MM.1S (cell line): ENCODE data around the gene EHF.

Experiments
- DNase-seq: peaks from one replicate; pipeline ENCODE4 v3.0.0-alpha.2; 2015
- H2AFZ ChIP-seq: fragments of 300-600 bp; sonication (generic); 2 replicates; pipeline ENCODE4 v1.6.0; 2016; ENCODE audit warnings: antibody characterized with exemption, low read length
- H3F3A ChIP-seq: fragments of 300-600 bp; sonication (generic); 2 replicates; pipeline ENCODE4 v1.6.1; 2016; ENCODE audit warnings: mild to moderate bottlenecking, antibody characterized with exemption, low read length, moderate library complexity, mixed read lengths; ENCODE audit not compliant: insufficient read depth
- H3K27ac ChIP-seq: fragments of 300-600 bp; sonication (generic); 2 replicates; pipeline ENCODE4 v1.5.1; 2016; ENCODE audit warnings: mild to moderate bottlenecking, low read length
- H3K27me3 ChIP-seq: fragments of 300-600 bp; sonication (generic); replicated peaks from 2 replicates; pipeline ENCODE4 v1.6.0; 2016; ENCODE audit warnings: low read length; ENCODE audit not compliant: insufficient read depth
- H3K36me3 ChIP-seq: fragments of 300-600 bp; sonication (generic); replicated peaks from 2 replicates; pipeline ENCODE4 v1.6.1; 2016; ENCODE audit warnings: mild to moderate bottlenecking, low read length, mixed read lengths; ENCODE audit not compliant: insufficient read depth
- H3K4me1 ChIP-seq: fragments of 300-600 bp; sonication (generic); 2 replicates; pipeline ENCODE4 v1.6.1; 2016; ENCODE audit warnings: low read length, mixed read lengths
- H3K4me2 ChIP-seq: fragments of 300-600 bp; sonication (generic); 2 replicates; pipeline ENCODE4 v1.6.0; 2016; ENCODE audit warnings: low read depth, low read length
- H3K4me3 ChIP-seq: fragments of 300-600 bp; sonication (generic); 2 replicates; pipeline ENCODE4 v1.5.1; 2016; ENCODE audit warnings: low read length, mixed read lengths
- H3K79me2 ChIP-seq: fragments of 300-600 bp; sonication (generic); 2 replicates; pipeline ENCODE4 v1.6.1; 2016; ENCODE audit warnings: mixed run types, low read length, mixed read lengths
- H3K9ac ChIP-seq: fragments of 300-600 bp; sonication (generic); 2 replicates; pipeline ENCODE4 v1.6.1; 2016; ENCODE audit warnings: low read length, mixed read lengths
- H3K9me2 ChIP-seq: fragments of 300-600 bp; sonication (generic); replicated peaks from 2 replicates; pipeline ENCODE4 v1.6.1; 2016; ENCODE audit warnings: mild to moderate bottlenecking, low read length, mixed read lengths; ENCODE audit not compliant: insufficient read depth
- H3K9me3 ChIP-seq: fragments of 300-600 bp; sonication (generic); replicated peaks from 2 replicates; pipeline ENCODE4 v1.6.1; 2016; ENCODE audit warnings: mild to moderate bottlenecking, low read length, mixed read lengths; ENCODE audit not compliant: insufficient read depth
- H4K20me1 ChIP-seq: fragments of 300-600 bp; sonication (generic); 2 replicates; pipeline ENCODE4 v1.6.1; 2016; ENCODE audit warnings: mild to moderate bottlenecking, low read length, moderate library complexity, mixed read lengths; ENCODE audit not compliant: insufficient read depth
- CTCF ChIP-seq: fragments of 300-600 bp; sonication (generic); IDR thresholded peaks from 2 replicates; pipeline ENCODE4 v1.5.1; 2016; ENCODE audit warnings: antibody characterized with exemption, low read length, mixed read lengths
- EZH2 ChIP-seq: fragments of 300-600 bp; sonication (generic); optimal IDR thresholded peaks from 2 replicates; pipeline ENCODE3; 2017; ENCODE audit warnings: low read depth, mild to moderate bottlenecking, antibody characterized with exemption, low read length, mixed read lengths
- EZH2phosphoT487 ChIP-seq: fragments of 300-600 bp; sonication (generic); IDR thresholded peaks from 2 replicates; pipeline ENCODE4 v1.6.1; 2018; ENCODE audit warnings: antibody characterized with exemption, low read length

Gene EHF

DNA sequence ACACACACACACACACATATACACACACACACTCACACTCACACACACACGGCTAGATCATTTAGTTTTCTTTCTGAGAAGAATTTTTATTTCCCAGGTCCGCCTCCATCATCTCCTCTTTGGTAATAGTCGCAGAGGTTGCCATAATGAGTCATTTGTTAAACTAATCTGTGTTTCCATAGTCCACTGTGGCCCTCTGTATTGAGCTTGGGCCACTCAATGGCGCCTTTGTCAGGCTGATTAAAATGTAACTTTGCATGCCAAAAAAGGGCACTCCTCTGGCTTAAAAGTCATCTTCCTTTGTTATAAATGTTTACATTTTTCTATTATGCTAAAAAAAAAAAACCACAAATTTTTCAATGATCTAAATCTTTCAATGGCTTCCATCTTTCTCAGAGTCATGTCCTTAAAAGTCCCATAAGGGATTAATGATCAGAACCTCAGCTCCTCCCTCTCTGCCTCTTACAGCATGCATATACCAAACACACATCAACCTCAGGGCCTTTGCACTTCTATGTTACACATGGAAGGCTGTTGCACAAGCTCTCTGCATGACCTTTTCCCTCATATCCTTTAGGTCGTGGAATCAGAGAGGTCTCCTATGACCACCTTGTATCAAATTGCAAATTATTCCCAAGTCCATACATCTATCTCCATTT is 35.3 kb downstream of the EHF start:
- H3F3A ChIP-seq, result no peaks in the 10 kb centered on the region
- H4K20me1 ChIP-seq, result no peaks in the 10 kb centered on the region
- no peak overlapping the region for H3K4me2 ChIP-seq
- H3K9ac ChIP-seq, result no peak overlapping the region
- H2AFZ ChIP-seq, result no peak overlapping the region
- no peaks in the 10 kb centered on the region for H3K9me2 ChIP-seq
- no peaks in the 10 kb centered on the region for H3K9me3 ChIP-seq
- H3K79me2 ChIP-seq, result no peaks in the 10 kb centered on the region
- no peaks in the 10 kb centered on the region for H3K36me3 ChIP-seq
- 0 out of 2 replicates have a peak, but pooled peaks cover 3% of the 10 kb centered on the region for H3K4me1 ChIP-seq
- DNase-seq, result no peak
- no peak for TF ChIP-seq CTCF
- no peak for TF ChIP-seq EZH2
- no peak for TF ChIP-seq EZH2phosphoT487
- no peak overlapping the region for H3K27ac ChIP-seq
- no peaks in the 10 kb centered on the region for H3K27me3 ChIP-seq
- H3K4me3 ChIP-seq, result no peak overlapping the region

DNA sequence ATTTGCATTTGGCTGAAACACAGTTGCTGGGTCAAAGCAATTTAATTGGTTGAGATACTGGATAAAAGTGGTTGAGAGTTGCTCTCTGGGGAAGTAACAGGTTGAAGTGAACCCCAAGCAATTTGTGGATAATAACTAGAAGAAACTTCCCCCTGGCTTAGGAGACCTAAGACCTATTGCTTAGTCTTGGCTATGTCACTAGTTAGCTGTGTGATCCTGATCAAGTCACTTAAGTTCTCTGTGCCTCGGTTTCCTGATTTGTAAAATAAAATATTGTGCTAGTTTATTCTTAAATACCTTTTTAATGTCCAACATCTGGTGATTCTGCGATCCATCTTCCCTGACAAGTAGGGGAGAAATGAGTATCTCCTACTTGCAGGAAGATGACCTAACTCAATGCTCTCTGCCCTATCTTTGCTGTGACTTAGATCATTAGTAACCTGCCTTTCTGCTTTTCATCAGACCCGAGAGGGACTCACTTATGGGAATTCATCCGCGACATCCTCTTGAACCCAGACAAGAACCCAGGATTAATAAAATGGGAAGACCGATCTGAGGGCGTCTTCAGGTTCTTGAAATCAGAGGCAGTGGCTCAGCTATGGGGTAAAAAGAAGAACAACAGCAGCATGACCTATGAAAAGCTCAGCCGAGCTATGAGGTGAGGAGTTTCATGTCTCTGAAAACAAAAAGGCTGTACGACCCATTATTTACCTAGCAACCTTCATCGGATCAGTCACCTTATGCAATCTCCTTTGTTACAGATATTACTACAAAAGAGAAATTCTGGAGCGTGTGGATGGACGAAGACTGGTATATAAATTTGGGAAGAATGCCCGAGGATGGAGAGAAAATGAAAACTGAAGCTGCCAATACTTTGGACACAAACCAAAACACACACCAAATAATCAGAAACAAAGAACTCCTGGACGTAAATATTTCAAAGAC is 37.5 kb downstream of the EHF start:
- no peak for DNase-seq
- Histone ChIP-seq H3K9me2 (no peaks in the 10 kb centered on the region), H3F3A (no peaks in the 10 kb centered on the region), H3K79me2 (no peaks in the 10 kb centered on the region), H3K9me3 (no peaks in the 10 kb centered on the region), H3K27me3 (no peaks in the 10 kb centered on the region), H3K4me3 (no peak overlapping the region), H3K27ac (no peak overlapping the region), H3K9ac (no peak overlapping the region), H4K20me1 (no peaks in the 10 kb centered on the region), H2AFZ (no peak overlapping the region), H3K4me1 (no peaks in the 10 kb centered on the region), H3K36me3 (no peaks in the 10 kb centered on the region), H3K4me2 (no peak overlapping the region)
- TF ChIP-seq CTCF (no peak), EZH2 (no peak), EZH2phosphoT487 (no peak)

DNA sequence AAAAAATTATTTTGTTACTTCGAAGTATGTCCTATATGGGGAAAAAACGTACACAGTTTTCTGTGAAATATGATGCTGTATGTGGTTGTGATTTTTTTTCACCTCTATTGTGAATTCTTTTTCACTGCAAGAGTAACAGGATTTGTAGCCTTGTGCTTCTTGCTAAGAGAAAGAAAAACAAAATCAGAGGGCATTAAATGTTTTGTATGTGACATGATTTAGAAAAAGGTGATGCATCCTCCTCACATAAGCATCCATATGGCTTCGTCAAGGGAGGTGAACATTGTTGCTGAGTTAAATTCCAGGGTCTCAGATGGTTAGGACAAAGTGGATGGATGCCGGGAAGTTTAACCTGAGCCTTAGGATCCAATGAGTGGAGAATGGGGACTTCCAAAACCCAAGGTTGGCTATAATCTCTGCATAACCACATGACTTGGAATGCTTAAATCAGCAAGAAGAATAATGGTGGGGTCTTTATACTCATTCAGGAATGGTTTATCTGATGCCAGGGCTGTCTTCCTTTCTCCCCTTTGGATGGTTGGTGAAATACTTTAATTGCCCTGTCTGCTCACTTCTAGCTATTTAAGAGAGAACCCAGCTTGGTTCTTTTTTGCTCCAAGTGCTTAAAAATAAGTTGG is 38.3 kb downstream of the EHF start:
- DNase-seq, result no peak
- no peak overlapping the region for H3K4me3 ChIP-seq
- no peaks in the 10 kb centered on the region for H3K36me3 ChIP-seq
- no peak overlapping the region for H2AFZ ChIP-seq
- no peaks in the 10 kb centered on the region for H3K79me2 ChIP-seq
- H3K4me1 ChIP-seq, result no peaks in the 10 kb centered on the region
- H3K9me3 ChIP-seq, result no peaks in the 10 kb centered on the region
- H3F3A ChIP-seq, result no peaks in the 10 kb centered on the region
- no peaks in the 10 kb centered on the region for H4K20me1 ChIP-seq
- H3K9me2 ChIP-seq, result no peaks in the 10 kb centered on the region
- no peak overlapping the region for H3K9ac ChIP-seq
- H3K27ac ChIP-seq, result no peak overlapping the region
- no peak overlapping the region for H3K4me2 ChIP-seq
- TF ChIP-seq EZH2 (no peak), EZH2phosphoT487 (no peak), CTCF (no peak)
- H3K27me3 ChIP-seq, result no peaks in the 10 kb centered on the region
